SK-N-SH treated with all-trans-retinoic acid at 6 μM for 48 hours (cell line): Measurements from ENCODE around the gene TTC23.

Experiments
- ATAC-seq: fragments of 200-7000 bp; cut with Tn5 transposase; 3 replicates; pipeline ENCODE4 v1.9.1; 2020; ENCODE audit warnings: mild to moderate bottlenecking, moderate library complexity
- ARNTL ChIP-seq: fragments of 450-650 bp; formaldehyde crosslinking; IDR thresholded peaks from 2 replicates; pipeline ENCODE4 v1.5.0; 2020; ENCODE audit warnings: low read depth, mild to moderate bottlenecking, moderate library complexity, borderline replicate concordance
- CSDC2 ChIP-seq: fragments of 250-450 bp; sonication (Bioruptor Pico); IDR thresholded peaks from 2 replicates; pipeline ENCODE4 v1.5.0; 2020; ENCODE audit warnings: mild to moderate bottlenecking, moderate library complexity
- CSRNP3 ChIP-seq: fragments of 250-450 bp; sonication (Bioruptor Pico); IDR thresholded peaks from 2 replicates; pipeline ENCODE4 v1.5.1; 2021; ENCODE audit warnings: mild to moderate bottlenecking, moderate library complexity
- ESRRG ChIP-seq: fragments of 250-450 bp; sonication (Bioruptor Pico); IDR thresholded peaks from 2 replicates; pipeline ENCODE4 v1.6.1; 2021; ENCODE audit warnings: mild to moderate bottlenecking
- GLIS3 ChIP-seq: fragments of 250-450 bp; sonication (Bioruptor Pico); IDR thresholded peaks from 2 replicates; pipeline ENCODE4 v1.5.0; 2020; ENCODE audit warnings: mild to moderate bottlenecking, moderate library complexity
- ISL1 ChIP-seq: fragments of 250-450 bp; sonication (Bioruptor Pico); IDR thresholded peaks from 2 replicates; pipeline ENCODE4 v2.1.2; 2022; ENCODE audit warnings: mild to moderate bottlenecking, moderate library complexity
- PATZ1 ChIP-seq: fragments of 250-450 bp; sonication (Bioruptor Pico); IDR thresholded peaks from 2 replicates; pipeline ENCODE4 v1.8.0; 2020; ENCODE audit warnings: mild to moderate bottlenecking, moderate library complexity, borderline replicate concordance
- POU6F1 ChIP-seq: fragments of 250-450 bp; sonication (Bioruptor Pico); IDR thresholded peaks from 2 replicates; pipeline ENCODE4 v1.8.0; 2021; ENCODE audit warnings: low read depth, mild to moderate bottlenecking, moderate library complexity, borderline replicate concordance
- PPARA ChIP-seq: fragments of 250-450 bp; sonication (Bioruptor Pico); IDR thresholded peaks from 2 replicates; pipeline ENCODE4 v1.5.0; 2020; ENCODE audit warnings: mild to moderate bottlenecking, borderline replicate concordance
- RARB ChIP-seq: fragments of 250-450 bp; sonication (Bioruptor Pico); IDR thresholded peaks from 2 replicates; pipeline ENCODE4 v1.8.0; 2021; ENCODE audit warnings: mild to moderate bottlenecking, moderate library complexity
- SNAI2 ChIP-seq: fragments of 250-450 bp; sonication (Bioruptor Pico); IDR thresholded peaks from 2 replicates; pipeline ENCODE4 v1.5.0; 2020; ENCODE audit warnings: mild to moderate bottlenecking, moderate library complexity
- TCF4 ChIP-seq: fragments of 250-450 bp; sonication (Bioruptor Pico); IDR thresholded peaks from 2 replicates; pipeline ENCODE4 v1.8.0; 2021; ENCODE audit warnings: mild to moderate bottlenecking, moderate library complexity, borderline replicate concordance
- TOX ChIP-seq: fragments of 250-450 bp; sonication (Bioruptor Pico); IDR thresholded peaks from 2 replicates; pipeline ENCODE4 v1.8.0; 2021; ENCODE audit warnings: mild to moderate bottlenecking, moderate library complexity, borderline replicate concordance
- TSHZ2 ChIP-seq: fragments of 250-450 bp; sonication (Bioruptor Pico); IDR thresholded peaks from 2 replicates; pipeline ENCODE4 v1.5.0; 2020; ENCODE audit warnings: mild to moderate bottlenecking, moderate library complexity
- ZFP3 ChIP-seq: fragments of 250-450 bp; sonication (Bioruptor Pico); IDR thresholded peaks from 2 replicates; pipeline ENCODE4 v1.5.0; 2020; ENCODE audit warnings: mild to moderate bottlenecking, moderate library complexity
- ZFP30 ChIP-seq: fragments of 450-650 bp; formaldehyde crosslinking; IDR thresholded peaks from 2 replicates; pipeline ENCODE4 v1.5.0; 2022; ENCODE audit warnings: mild to moderate bottlenecking, moderate library complexity
- ZNF565 ChIP-seq: fragments of 450-650 bp; formaldehyde crosslinking; conservative IDR thresholded peaks from 2 replicates; pipeline ENCODE4 v1.5.0; 2020; ENCODE audit warnings: low read depth, mild to moderate bottlenecking, moderate library complexity

Gene TTC23

GRCh38 chr15:99143242-99143641, 106.1 kb downstream of the TTC23 start:
- ATAC-seq = no peak
- TF ChIP-seq CSRNP3 (CRISPR knock-in tag) (no peak), CSDC2 (no peak), ZFP3 (CRISPR knock-in tag) (no peak), SNAI2 (CRISPR knock-in tag) (no peak), ESRRG (CRISPR knock-in tag) (no peak), PPARA (CRISPR knock-in tag) (no peak), RARB (no peak)

- ATAC-seq = no peak
- TF ChIP-seq POU6F1 (CRISPR knock-in tag) (no peak), ISL1 (no peak), TCF4 (no peak), ESRRG (CRISPR knock-in tag) (no peak), RARB (no peak)
- TF ChIP-seq, all 23 proteins: peak for 0
Observed at GRCh38 chr15:99142562-99142961, 106.8 kb downstream of the TTC23 start.

- TF ChIP-seq ZFP30 (no peak), SNAI2 (CRISPR knock-in tag) (no peak), TOX (CRISPR knock-in tag) (no peak), ESRRG (CRISPR knock-in tag) (no peak), TSHZ2 (CRISPR knock-in tag) (no peak), CSDC2 (no peak), ARNTL (CRISPR knock-in tag) (no peak), ZNF565 (CRISPR knock-in tag) (no peak)
- no peak for ATAC-seq
Observed at GRCh38 chr15:99141943-99142342, 107.4 kb downstream of the TTC23 start.

GRCh38 chr15:99140590-99140989, 108.8 kb downstream of the TTC23 start:
- ATAC-seq = no peak
- no peak for TF ChIP-seq ISL1
- TF ChIP-seq PPARA (CRISPR knock-in tag) = no peak
- no peak for TF ChIP-seq RARB

GRCh38 chr15:99139276-99139675, 110.1 kb downstream of the TTC23 start:
- no peak for ATAC-seq
- TF ChIP-seq ISL1 (no peak), PATZ1 (CRISPR knock-in tag) (no peak), GLIS3 (CRISPR knock-in tag) (no peak), TSHZ2 (CRISPR knock-in tag) (no peak), ZFP30 (no peak), POU6F1 (CRISPR knock-in tag) (no peak)
